ENCODE data around the gene BCL2L1. TPM values are rescaled to one million over a fixed set of nuclear protein-coding genes. Genes with fewer than 3 reads are reported as not detected.

Gene BCL2L1
- total and polyA plus RNA-seq, 2 experiments from 2014 or later, result 42.4 to 110 TPM

DNA sequence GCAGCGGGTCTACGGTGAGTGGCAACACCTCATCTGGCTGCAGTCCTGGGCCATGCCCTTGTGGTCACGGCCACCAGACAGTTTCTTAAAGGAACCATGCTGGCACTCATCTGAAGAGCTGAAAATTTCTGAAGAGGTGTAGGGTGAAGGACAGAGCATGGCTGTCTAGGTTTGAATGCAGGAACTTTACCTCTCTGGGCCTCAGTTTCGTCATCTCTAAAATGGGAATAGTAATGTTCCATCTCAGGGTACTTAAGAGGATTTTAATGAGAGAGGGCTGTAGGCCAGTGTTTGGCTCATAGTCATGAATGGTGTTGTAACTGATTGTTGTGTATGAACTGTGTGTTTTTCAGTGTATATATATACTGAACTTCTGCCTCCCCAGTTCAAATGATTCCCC is 79.1 kb downstream of the BCL2L1 start:
- Histone ChIP-seq H3K27me3 (ENCODE audit: insufficient read depth) (0 out of 2 replicates have a peak, but pooled peaks cover 3% of the 10 kb centered on the region), H3K9me2 (ENCODE audit: insufficient read depth) (no peaks in the 10 kb centered on the region), H3K36me3 (ENCODE audit: insufficient read depth) (no peaks in the 10 kb centered on the region), H4K20me1 (replicated peaks; ENCODE audit: insufficient read depth) (no peaks in the 10 kb centered on the region; the same call in 1 of the 2 replicates), H3K4me3 (no peak overlapping the region), H3K4me2 (no peak overlapping the region), H3F3A (replicated peaks; ENCODE audit: low read depth) (peaks cover 8% of the 10 kb centered on the region; the same call in 1 of the 2 replicates), H3K4me1 (ENCODE audit: insufficient read depth) (peaks cover 1% of the 10 kb centered on the region; the same call in 1 of the 2 replicates), H3K79me2 (replicated peaks; ENCODE audit: insufficient read depth) (no peaks in the 10 kb centered on the region), H3K27ac (ENCODE audit: low read depth) (no peak overlapping the region), H2AFZ (peak overlapping the region; percentile 70)
- no peaks in the 10 kb centered on the region for H3K9me3 Mint-ChIP-seq
- H3K27me3 Mint-ChIP-seq (ENCODE audit: insufficient read depth, low read depth, poor library complexity), result peaks cover 7% of the 10 kb centered on the region
- H3K27ac Mint-ChIP-seq, result no peak overlapping the region
- DNase-seq (ENCODE audit: low spot score) (no peak), ATAC-seq (no peak)
- TF ChIP-seq, protein P1, sequence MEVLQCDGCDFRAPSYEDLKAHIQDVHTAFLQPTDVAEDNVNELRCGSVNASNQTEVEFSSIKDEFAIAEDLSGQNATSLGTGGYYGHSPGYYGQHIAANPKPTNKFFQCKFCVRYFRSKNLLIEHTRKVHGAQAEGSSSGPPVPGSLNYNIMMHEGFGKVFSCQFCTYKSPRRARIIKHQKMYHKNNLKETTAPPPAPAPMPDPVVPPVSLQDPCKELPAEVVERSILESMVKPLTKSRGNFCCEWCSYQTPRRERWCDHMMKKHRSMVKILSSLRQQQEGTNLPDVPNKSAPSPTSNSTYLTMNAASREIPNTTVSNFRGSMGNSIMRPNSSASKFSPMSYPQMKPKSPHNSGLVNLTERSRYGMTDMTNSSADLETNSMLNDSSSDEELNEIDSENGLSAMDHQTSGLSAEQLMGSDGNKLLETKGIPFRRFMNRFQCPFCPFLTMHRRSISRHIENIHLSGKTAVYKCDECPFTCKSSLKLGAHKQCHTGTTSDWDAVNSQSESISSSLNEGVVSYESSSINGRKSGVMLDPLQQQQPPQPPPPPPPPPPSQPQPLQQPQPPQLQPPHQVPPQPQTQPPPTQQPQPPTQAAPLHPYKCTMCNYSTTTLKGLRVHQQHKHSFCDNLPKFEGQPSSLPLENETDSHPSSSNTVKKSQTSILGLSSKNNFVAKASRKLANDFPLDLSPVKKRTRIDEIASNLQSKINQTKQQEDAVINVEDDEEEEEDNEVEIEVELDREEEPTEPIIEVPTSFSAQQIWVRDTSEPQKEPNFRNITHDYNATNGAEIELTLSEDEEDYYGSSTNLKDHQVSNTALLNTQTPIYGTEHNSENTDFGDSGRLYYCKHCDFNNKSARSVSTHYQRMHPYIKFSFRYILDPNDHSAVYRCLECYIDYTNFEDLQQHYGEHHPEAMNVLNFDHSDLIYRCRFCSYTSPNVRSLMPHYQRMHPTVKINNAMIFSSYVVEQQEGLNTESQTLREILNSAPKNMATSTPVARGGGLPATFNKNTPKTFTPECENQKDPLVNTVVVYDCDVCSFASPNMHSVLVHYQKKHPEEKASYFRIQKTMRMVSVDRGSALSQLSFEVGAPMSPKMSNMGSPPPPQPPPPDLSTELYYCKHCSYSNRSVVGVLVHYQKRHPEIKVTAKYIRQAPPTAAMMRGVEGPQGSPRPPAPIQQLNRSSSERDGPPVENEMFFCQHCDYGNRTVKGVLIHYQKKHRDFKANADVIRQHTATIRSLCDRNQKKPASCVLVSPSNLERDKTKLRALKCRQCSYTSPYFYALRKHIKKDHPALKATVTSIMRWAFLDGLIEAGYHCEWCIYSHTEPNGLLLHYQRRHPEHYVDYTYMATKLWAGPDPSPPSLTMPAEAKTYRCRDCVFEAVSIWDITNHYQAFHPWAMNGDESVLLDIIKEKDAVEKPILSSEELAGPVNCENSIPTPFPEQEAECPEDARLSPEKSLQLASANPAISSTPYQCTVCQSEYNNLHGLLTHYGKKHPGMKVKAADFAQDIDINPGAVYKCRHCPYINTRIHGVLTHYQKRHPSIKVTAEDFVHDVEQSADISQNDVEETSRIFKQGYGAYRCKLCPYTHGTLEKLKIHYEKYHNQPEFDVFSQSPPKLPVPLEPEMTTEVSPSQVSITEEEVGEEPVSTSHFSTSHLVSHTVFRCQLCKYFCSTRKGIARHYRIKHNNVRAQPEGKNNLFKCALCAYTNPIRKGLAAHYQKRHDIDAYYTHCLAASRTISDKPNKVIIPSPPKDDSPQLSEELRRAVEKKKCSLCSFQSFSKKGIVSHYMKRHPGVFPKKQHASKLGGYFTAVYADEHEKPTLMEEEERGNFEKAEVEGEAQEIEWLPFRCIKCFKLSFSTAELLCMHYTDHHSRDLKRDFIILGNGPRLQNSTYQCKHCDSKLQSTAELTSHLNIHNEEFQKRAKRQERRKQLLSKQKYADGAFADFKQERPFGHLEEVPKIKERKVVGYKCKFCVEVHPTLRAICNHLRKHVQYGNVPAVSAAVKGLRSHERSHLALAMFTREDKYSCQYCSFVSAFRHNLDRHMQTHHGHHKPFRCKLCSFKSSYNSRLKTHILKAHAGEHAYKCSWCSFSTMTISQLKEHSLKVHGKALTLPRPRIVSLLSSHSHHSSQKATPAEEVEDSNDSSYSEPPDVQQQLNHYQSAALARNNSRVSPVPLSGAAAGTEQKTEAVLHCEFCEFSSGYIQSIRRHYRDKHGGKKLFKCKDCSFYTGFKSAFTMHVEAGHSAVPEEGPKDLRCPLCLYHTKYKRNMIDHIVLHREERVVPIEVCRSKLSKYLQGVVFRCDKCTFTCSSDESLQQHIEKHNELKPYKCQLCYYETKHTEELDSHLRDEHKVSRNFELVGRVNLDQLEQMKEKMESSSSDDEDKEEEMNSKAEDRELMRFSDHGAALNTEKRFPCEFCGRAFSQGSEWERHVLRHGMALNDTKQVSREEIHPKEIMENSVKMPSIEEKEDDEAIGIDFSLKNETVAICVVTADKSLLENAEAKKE (CRISPR knock-in tag; IDR thresholded peaks at IDR 0.05), result no peak
- TF ChIP-seq, protein P2, sequence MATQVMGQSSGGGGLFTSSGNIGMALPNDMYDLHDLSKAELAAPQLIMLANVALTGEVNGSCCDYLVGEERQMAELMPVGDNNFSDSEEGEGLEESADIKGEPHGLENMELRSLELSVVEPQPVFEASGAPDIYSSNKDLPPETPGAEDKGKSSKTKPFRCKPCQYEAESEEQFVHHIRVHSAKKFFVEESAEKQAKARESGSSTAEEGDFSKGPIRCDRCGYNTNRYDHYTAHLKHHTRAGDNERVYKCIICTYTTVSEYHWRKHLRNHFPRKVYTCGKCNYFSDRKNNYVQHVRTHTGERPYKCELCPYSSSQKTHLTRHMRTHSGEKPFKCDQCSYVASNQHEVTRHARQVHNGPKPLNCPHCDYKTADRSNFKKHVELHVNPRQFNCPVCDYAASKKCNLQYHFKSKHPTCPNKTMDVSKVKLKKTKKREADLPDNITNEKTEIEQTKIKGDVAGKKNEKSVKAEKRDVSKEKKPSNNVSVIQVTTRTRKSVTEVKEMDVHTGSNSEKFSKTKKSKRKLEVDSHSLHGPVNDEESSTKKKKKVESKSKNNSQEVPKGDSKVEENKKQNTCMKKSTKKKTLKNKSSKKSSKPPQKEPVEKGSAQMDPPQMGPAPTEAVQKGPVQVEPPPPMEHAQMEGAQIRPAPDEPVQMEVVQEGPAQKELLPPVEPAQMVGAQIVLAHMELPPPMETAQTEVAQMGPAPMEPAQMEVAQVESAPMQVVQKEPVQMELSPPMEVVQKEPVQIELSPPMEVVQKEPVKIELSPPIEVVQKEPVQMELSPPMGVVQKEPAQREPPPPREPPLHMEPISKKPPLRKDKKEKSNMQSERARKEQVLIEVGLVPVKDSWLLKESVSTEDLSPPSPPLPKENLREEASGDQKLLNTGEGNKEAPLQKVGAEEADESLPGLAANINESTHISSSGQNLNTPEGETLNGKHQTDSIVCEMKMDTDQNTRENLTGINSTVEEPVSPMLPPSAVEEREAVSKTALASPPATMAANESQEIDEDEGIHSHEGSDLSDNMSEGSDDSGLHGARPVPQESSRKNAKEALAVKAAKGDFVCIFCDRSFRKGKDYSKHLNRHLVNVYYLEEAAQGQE (IDR thresholded peaks at IDR 0.05; ENCODE audit: unreplicated experiment), result no peak
- TF ChIP-seq ZNF331 (CRISPR knock-in tag; IDR thresholded peaks at IDR 0.05; ENCODE audit: low read depth) (no peak), EZH2phosphoT487 (IDR thresholded peaks at IDR 0.05; ENCODE audit: unreplicated experiment) (no peak), JUNB (IDR thresholded peaks at IDR 0.05; ENCODE audit: unreplicated experiment) (no peak), EZH2 (IDR thresholded peaks at IDR 0.05; ENCODE audit: low read depth, unreplicated experiment) (no peak), POLR2AphosphoS5 (IDR thresholded peaks at IDR 0.05; ENCODE audit: low read depth) (no peak), ZNF114 (CRISPR knock-in tag; IDR thresholded peaks at IDR 0.05) (no peak), CREB1 (CRISPR knock-in tag; IDR thresholded peaks at IDR 0.05; ENCODE audit: low read depth) (no peak), NANOG (IDR thresholded peaks at IDR 0.05; ENCODE audit: borderline replicate concordance) (no peak), STAT1 (IDR thresholded peaks at IDR 0.05; ENCODE audit: unreplicated experiment) (no peak)
- TF ChIP-seq, protein P3, sequence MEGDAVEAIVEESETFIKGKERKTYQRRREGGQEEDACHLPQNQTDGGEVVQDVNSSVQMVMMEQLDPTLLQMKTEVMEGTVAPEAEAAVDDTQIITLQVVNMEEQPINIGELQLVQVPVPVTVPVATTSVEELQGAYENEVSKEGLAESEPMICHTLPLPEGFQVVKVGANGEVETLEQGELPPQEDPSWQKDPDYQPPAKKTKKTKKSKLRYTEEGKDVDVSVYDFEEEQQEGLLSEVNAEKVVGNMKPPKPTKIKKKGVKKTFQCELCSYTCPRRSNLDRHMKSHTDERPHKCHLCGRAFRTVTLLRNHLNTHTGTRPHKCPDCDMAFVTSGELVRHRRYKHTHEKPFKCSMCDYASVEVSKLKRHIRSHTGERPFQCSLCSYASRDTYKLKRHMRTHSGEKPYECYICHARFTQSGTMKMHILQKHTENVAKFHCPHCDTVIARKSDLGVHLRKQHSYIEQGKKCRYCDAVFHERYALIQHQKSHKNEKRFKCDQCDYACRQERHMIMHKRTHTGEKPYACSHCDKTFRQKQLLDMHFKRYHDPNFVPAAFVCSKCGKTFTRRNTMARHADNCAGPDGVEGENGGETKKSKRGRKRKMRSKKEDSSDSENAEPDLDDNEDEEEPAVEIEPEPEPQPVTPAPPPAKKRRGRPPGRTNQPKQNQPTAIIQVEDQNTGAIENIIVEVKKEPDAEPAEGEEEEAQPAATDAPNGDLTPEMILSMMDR (conservative IDR thresholded peaks at IDR 0.05; ENCODE audit: low read depth in 2 of 2), result no peak
- TF ChIP-seq, protein P4, sequence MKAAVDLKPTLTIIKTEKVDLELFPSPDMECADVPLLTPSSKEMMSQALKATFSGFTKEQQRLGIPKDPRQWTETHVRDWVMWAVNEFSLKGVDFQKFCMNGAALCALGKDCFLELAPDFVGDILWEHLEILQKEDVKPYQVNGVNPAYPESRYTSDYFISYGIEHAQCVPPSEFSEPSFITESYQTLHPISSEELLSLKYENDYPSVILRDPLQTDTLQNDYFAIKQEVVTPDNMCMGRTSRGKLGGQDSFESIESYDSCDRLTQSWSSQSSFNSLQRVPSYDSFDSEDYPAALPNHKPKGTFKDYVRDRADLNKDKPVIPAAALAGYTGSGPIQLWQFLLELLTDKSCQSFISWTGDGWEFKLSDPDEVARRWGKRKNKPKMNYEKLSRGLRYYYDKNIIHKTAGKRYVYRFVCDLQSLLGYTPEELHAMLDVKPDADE (IDR thresholded peaks at IDR 0.05), result no peak
- H3K4me1 Mint-ChIP-seq, result no peaks in the 10 kb centered on the region
- no peak overlapping the region for H3K4me3 Mint-ChIP-seq
- H3K36me3 Mint-ChIP-seq (ENCODE audit: low read depth), result no peaks in the 10 kb centered on the region

Data from GM23338 (cell line).